Activated CD8-positive, alpha-beta memory T cell treated with anti-CD3 and anti-CD28 coated beads for 24 hours (primary cell): ENCODE results near the gene CRISP1.
"Not testable (repeated sequence)": the region's sequence is repeated elsewhere in the genome, so short reads cannot be mapped to it uniquely, and the experiment has no call there.

ENCODE experiments used
- DNase-seq: peaks from one replicate; pipeline ENCODE4 v3.0.0-alpha.2; 2020

Gene CRISP1

DNA sequence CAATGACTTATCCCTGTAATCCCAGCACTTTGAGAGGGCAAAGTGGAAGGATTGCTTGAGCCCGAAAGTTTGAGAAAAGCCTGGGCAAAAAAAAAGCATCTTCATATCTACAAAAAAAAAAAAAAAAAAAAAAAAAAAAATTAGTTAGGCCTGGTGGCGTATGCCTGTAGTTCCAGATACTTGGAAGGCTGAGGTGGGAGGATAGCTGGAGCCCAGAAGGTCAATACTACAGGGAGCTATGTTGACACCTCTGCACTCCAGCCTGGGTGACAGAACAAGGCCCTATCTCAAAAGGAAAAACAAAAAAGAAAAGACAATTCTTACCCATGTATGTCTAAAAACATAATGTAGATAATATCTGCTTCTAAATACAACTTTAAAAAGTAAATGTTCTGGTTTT lies 27.2 kb downstream of the CRISP1 start:
- DNase-seq = no peak

DNA sequence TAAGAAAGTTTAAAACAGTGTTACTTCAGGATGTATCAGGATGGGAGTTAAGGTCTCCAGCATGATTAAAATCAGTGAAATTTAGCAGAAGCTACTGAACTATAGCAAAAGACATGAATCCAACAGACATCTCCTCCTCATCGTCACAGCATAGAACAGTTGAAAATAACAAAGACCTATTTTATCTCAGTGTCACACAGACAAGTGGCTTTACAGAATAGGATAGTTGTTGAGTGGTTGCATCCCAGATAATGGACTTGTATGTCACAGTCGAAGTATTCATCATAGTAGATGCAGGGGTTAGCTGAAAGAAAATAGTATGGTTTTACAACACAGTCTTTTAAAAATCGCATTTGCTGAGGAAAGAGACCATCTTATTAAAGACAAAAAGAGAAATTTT lies 31.2 kb downstream of the CRISP1 start:
- DNase-seq = no peak

- no peak for DNase-seq
These were observed 32.9 kb downstream of the CRISP1 start for GRCh38 chr6:49833386-49833785.

GRCh38 chr6:49826743-49827406 lies 39.5 kb downstream of the CRISP1 start:
- DNase-seq = no peak

DNA sequence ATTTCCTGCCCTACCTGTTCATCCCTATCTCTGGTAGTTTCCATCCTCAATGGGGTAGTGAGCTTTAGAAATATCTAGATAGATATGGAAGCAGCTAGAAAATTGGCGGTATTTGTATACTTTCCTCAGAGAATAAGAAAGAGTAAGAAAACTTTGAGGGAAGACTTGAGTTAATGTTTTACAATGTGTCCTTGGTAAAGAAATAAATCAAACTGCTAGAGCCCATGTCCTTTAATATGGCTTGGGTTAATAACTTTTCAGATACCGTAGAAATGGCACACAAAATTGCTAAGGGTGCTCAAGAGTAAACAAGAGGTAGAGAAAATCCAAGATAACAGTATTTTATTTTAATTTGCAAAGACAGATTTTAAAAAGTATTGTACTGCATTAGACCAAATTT lies 51.2 kb downstream of the CRISP1 start:
- no peak for DNase-seq

DNA sequence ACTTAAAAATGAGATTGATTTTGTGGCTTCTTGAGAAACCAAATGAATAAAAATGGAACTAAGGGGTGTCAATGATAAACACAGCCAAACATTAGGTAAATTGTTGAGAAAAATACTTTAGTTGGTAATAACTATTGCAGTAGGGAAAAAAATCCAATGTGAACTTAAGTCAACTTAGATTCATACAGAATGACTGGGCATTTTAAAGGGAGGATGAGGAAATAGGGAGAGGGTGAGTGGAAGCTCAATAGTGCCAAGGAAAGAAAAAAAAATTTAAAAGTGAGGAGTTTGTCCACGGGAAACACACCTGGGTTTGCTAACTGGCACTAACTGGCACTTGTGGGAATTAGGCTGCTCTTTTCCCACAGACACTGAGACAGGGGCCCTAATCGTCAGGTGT lies 53.1 kb downstream of the CRISP1 start:
- no peak for DNase-seq

- no peak for DNase-seq
These were observed 60.2 kb downstream of the CRISP1 start for GRCh38 chr6:49806145-49806544.

GRCh38 chr6:49805246-49805645 lies 61.1 kb downstream of the CRISP1 start:
- DNase-seq = no peak

DNA sequence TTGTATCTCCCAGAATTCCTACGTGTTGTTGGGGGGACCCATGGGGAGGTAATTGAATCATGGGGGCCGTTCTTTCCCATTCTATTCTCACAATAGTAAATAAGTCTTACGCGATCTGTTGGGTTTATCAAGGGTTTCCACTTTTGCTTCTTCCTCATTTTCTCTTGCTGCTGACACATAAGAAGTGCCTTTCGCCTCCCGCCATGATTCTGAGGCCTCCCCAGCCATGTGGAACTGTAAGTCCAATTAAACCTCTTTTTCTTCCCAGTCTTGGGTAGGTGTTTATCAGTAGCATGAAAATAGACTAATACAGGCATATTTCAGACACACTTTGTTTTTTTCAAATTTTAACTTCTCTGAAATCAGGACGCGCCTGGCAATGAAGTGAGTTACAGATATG lies 64.8 kb downstream of the CRISP1 start:
- DNase-seq = no peak

- DNase-seq = no peak
These were observed 67.2 kb downstream of the CRISP1 start for GRCh38 chr6:49799090-49799489.

DNA sequence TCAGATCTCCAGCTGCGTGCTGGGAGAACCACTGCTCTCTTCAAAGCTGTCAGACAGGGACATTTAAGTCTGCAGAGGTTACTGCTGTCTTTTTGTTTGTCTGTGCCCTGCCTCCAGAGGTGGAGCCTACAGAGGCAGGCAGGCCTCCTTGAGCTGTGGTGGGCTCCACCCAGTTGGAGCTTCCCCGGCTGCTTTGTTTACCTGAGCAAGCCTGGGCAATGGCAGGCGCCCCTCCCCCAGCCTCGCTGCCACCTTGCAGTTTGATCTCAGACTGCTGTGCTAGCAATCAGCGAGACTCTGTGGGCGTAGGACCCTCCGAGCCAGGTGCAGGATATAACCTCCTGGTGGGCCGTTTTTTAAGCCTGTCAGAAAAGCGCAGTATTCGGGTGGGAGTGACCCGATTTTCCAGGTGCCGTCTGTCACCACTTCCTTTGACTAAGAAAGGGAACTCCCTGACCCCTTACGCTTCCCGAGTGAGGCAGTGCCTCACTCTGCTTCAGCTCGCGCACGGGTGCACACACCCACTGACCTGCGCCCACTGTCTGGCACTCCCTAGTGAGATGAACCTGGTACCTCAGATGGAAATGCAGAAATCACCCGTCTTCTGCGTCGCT lies 69.4 kb downstream of the CRISP1 start:
- not testable (repeated sequence) for DNase-seq

DNA sequence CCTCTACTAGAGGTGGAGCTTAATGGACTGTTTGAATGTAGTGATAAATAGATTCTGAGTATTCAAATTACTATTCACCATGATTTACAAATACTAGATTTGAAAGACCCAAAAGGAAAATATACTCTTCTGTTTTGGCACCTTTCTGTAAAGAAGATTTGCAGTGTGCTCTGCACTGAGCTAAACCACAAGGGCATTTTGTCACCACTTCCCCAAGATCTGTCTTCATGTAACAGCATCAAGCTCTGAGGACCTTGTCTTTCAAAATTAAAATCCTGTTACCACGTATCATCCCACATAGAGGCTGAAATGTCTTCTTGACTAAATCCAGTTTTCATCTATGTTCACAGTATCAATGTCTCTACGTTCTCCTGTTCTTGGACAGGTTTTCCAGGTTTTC lies 76.0 kb downstream of the CRISP1 start:
- DNase-seq = no peak

DNA sequence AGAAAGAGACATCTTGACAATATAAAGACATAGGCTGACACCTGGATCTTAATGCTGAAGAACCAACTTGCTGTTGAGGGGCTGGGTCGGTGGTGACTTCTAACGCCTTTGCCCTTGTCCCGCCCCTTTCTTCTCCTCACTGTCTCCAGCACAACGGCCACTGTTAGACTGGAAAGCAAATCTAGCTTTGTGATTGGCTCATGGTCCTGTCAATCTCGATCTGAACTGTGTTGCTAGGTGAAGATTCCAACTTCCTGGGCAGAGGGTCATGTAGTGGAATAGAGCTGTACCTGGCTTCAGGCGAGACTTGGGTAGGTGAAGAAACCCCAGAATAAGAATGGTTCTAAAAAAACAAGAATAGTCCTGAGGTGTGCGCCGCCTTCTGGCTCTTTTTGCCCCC lies 79.2 kb downstream of the CRISP1 start, which contains the start of gene PGK2:
Gene PGK2, minus strand, starts transcription at position 110 of the 400 bp plus-strand sequence. Its CDS starts 98 bp downstream, at position 12.
- no peak for DNase-seq

DNA sequence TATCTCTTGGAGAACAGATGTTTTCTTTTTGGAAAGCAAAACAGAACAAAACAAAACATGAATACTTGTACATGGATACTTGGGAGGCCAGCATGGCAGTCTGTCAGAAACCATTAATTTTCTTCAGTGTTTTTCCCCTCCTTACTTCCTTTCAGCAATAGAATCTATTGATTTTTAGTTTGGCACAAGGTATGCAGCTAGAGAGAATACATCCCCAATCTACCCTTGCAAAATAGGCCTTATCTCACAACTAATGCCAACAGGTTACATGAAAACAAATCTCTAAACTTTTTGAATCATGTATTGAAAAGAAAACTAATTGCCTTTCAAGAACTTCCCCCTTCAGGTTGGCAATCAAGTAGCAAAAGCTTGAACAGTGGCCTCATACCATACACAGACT lies 82.1 kb downstream of the CRISP1 start:
- no peak for DNase-seq
